NCI-H524 treated with DMSO at 0.1 percent for 48 hours (cell line): ENCODE measurements around the gene SMIM12.

Source experiments
- DNase-seq: peaks from one replicate; lab custom pipeline; 2025; lab: John Stamatoyannopoulos, UW

The SMIM12 gene

DNA sequence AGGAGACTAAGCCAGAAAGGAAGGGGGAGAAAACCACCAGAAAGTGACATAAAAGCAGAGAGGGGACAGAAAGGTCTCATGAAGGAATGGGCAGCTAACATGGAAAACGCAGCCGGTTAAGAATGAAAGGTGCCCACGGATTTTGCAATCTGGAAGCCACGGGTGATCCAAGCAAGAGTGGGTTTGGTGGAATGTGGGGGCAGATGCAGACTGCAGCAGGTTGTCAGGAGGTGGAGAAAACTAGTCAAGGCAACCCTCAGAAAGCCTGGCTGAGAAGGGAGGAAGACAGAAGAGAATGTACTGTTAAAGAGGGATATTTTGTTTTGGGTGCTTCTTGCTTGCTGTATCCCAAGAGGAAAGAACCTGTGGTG lies 12.6 kb upstream of the SMIM12 start:
- no peak for DNase-seq

DNA sequence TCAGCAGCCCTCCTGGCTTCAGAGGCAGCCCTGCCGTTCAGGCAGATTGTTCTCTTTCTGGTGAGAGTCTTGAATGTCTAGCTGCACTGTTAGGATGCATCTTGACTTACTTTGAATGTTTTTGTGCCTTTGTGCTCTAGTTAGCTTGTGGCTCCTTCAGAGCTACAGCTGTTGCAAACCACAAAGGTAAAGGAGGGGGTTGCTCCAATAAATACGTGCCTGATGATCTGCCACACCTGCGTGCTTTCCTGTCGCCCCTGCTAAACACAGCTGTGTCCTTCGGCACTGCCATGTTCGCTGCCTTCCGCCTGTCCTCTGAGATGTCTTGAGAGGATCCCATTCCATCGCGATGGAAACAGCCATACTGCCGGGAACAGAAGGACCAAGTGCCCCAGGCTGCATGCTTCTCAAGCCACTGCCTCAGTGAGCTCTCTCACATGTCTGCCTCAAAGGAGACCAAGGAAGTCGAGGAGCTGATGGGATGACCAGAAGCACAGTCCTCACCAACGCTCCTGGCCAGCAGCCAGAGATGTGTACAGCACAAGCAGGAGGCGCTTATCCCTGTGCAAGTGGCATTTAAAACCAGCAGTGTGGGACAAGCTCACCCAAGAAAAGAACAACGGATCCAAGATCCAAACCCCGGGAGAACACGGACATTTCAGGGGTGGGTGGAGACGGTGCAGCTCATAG lies 12.0 kb upstream of the SMIM12 start:
- no peak for DNase-seq

GRCh38 chr1:34870395-34870794 lies 10.8 kb upstream of the SMIM12 start:
- no peak for DNase-seq

- DNase-seq = no peak
These were observed 10.2 kb upstream of the SMIM12 start for GRCh38 chr1:34869760-34870159.

- DNase-seq = no peak
These were observed 8.9 kb upstream of the SMIM12 start for GRCh38 chr1:34868230-34869049.

- no peak for DNase-seq
These were observed 7.9 kb upstream of the SMIM12 start for GRCh38 chr1:34867415-34867814.

DNA sequence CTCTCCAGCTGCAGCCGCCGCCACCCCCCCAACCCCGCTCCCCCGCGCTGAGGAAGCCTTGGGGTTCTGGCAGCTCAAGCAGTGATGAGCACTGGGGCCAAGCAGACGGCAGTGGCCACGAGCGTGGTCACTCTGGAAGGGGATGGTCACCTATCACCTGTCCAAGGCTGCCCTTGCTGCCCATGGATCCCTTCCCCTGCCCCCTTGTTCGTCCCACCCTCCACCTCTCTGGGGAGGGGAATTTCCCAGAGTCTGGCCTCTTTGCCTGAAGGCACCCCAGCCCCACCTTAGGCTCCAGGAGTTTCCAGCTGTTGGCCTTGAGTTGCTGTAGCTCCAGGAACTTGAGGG lies 7.2 kb upstream of the SMIM12 start:
- no peak for DNase-seq

DNA sequence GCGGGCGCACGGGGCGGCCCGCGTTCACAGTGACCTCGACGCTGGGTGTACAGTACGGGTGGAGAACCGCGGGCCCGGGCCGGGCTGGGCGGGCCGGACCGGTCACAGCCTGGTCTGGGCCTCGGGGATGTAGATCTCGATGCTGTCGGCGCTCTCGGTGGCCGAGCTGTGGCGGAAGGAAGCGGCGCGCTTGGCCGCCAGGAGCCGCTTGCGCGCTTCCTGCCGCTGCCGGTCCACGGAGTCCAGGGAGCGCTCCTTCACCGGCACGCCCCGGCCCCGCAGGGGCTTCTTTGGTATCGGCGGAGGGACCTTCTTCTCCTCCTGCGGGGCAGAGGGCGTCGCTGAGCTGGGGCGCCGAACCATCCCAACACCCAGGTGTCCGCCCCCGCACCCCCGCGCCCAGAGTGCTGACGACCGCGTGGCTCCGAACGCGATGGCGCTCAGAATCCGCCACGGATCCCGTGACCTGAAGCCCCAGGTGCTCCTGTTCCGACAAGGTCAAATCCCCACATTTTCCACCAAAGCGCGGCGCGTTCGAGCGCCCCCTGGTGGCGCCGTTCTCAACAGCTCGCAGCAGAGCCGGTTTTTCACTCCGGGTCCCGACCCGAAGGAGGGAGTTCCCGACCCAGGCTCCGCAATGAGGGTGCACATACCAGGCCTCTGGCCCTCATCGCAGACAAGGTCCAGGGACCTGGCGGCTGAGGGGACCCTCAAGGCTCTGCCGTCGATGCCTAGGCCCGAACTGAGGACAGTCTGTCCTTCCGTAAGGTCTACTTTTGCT lies 6.6 kb upstream of the SMIM12 start:
- DNase-seq = no peak

GRCh38 chr1:34865573-34865972 lies 6.0 kb upstream of the SMIM12 start:
- DNase-seq = no peak

DNA sequence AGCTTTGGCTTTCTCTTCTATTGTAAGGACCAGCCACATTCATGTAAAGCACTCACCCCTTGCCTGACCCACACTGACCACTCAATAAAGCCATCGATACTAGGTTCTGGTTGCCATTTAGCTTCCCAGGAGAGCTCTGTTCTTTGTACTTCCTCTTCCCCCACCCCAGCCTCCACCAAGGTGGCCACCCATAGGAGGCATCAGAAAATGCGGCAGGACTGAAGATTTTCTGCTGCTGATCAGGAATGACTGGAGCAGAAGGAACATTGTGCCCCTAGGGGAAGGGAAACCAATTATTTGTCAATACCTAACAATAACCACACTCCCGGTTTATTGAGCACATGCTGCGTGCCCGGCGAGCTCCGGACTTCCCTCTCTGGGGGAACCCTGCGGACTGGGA lies 5.2 kb upstream of the SMIM12 start:
- no peak for DNase-seq

- DNase-seq = no peak
These were observed 4.0 kb upstream of the SMIM12 start for GRCh38 chr1:34863501-34863900.

GRCh38 chr1:34858901-34859445 lies 576 bp downstream of the SMIM12 start:
- DNase-seq = no peak

DNA sequence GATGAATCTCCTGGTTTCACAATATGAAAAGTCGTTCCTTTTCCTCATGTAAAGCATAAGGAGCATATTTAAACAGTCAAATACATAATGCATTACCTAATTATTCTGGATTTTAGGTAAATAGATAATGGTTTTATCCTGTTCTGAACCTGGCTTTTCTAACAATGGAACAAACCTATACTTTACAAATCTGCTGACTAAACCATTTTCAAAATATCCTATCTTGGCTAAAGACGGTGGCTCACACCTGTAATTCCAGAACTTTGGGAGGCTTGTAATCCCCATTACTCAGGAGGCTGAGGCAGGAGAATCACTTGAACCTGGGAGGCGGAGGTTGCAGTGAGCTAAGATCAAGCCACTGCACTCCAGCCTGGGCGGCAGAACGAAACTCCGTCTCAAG lies 2.9 kb downstream of the SMIM12 start:
- no peak for DNase-seq

DNA sequence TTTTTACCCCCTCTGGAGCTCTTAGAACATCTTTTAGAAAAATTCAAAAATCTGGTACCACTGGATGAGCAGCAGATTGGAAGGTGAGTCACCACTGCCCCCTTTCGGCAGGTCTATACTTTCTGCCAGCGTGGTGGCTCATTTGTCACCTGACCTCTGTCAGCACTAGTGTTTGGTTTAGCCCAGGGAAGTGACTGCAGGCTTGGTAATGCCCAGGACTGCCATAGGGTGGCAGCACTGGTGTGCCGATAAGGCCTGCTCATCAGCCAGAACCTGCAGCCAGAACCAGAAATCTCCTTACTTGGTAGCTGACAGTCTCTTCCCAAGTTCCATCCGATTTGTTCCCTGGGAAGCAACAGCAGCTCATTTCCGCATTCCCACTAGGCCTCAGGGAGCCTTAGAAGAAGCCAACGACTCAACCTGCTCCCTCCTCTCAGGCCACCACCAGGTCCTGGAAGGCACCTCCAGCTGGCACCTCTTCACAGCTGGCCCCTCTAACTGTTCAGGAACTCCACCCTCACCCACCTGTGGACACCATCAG lies 6.8 kb downstream of the SMIM12 start:
- peak; percentile 63 for DNase-seq

DNA sequence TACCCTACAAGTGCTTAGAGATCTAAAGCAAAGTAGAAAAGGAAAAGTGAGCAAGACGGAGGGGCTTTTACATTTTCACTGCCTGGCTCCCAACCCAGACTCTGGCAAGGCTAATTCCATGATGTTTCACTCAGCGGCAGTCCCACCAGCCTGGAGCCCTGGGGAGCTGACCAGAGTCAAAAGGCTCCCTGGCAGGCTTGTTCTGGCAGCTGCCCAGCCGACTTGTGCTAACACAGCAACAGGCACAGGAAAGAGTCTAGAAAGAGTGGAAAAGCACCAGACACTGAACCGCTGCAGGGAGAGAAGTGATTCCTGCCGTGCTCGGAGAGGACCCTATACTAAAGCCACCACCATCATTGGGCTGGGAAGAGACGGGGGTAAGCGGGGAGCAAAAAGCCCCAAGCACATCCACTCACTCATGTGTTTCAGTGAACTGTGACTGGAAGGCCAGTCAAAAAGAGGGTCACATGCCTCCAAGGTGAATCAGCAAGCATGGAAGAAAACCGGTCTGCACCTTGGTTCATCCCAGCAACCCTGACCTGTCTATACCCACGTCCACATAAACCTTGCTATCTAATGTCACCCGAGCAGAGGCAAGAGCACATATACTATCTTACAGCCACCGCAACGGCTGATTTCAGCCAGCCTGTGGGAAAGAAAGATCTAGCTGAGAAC lies 8.0 kb downstream of the SMIM12 start:
- DNase-seq = no peak

GRCh38 chr1:34850382-34850781 lies 9.2 kb downstream of the SMIM12 start:
- DNase-seq = no peak

DNA sequence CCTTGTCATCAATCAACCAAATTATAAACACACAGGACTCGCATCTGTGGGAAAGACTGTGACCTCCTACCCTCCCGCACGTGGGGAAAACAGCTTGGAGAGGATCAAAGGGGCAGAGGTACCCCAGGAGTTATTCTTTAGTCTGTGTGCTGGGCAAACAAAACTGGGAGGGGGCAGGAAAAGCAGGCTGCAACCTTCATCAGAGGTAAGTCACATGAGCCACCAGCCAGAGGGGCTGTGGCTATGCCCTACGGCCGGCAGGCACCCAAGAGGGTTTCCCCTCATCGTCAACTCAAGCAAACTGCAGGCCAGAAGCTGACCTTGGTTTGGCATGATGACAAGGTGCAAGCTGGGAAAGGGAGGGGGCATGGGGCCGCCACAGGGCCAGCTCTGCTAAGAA lies 12.5 kb downstream of the SMIM12 start:
- DNase-seq = no peak

DNA sequence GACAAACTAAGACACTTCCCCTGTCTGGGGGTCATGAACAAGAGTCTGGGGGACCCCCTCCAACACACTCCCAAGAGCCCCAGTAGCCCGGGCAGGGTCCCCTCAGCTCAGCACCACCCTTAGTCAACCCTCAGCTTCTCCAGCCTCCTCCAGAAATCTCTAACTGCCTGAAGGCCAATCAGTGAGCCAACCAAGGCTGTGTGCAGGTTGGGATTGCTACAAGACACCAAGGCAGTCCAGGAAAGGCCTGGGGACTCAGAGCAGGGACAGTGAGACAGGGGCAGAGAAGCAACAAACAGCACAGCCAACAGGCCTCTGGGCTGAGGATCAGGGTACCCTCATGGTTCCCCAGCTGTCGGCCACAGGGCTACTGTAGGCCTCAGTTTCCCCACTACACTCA lies 13.3 kb downstream of the SMIM12 start:
- DNase-seq = no peak

DNA sequence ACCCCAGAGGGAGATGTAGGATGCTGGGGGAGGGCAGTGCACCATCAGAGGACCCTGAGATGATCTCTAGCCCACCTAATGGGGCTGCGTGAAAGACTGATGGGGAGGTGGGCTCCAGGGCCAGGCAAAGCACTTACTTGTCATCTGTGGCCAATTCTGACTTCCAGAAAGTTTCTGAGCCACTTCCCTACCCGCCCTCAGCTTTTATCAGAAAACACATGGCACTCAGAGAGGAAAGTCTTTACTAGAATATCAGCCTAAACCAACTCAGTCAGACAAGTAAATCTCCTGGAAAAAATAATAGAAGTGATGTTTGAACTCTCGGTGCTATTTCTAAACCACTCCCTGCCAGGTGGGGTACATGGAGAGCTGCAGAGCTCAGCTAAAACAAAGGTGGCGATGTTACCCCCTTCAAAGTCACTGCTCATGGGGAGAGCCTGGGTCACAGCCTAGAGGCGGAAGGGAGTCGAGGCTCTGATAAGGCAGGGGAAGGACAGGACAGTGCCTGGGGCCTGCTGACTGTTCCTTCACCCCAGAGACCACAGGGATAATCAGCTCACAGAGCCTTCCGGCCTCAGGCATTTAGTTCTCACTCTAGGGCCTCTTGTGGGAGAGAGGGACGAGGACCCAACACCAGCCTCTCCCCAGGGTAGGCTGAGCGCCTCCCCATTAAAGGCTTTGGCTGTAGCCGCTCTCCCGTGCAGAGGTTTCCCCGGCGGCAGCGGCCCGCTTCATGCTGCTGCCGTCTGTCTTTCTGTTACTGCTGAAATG lies 14.2 kb downstream of the SMIM12 start:
- no peak for DNase-seq

GRCh38 chr1:34844252-34844634 lies 15.3 kb downstream of the SMIM12 start:
- no peak for DNase-seq
